Measurements from ENCODE around the gene MAL. TPM values are rescaled to one million over a fixed set of nuclear protein-coding genes. Genes with fewer than 3 reads are reported as not detected.

MAL gene
- polyA plus RNA-seq, 12 donors, result 2.7 to 40.6 (median 3.8) TPM; not detected in 2

DNA sequence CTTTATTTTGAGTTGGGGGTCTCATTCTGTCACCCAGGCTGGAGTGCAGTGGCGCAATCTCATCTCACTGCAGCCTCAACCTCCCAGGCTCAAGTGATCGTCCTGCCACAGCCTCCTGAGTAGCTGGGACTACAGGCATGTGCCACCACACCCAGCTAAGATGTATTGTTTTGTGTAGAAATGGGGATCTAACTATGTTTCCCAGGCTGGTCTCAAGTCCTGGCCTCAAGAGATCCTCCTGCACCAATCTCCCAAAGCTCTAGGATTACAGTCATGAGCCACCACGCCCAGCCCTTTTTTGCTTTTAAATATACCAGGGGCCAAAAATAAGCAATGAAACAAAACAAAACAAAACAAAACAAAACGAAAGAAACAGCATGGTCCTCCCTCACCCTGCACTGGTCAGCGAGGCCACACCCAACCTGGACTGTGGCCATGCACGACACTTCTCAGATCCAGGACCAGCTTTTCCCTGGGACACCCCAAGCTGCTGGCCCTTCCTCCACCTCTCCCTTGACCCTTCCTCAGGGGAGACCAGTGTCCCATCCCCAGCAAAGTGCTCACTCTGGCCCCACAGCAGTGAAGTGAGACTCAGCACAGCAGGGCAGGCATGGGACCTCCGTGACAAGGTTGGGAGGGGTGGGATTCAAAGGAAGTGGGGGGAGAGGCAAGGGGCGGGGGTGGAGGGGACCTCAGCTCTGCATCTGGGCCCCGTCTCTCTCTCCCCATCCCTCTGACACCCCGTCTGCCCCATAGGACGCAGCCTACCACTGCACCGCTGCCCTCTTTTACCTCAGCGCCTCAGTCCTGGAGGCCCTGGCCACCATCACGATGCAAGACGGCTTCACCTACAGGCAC, 23.5 kb downstream of the MAL start:
- DNase-seq, result no peak

DNA sequence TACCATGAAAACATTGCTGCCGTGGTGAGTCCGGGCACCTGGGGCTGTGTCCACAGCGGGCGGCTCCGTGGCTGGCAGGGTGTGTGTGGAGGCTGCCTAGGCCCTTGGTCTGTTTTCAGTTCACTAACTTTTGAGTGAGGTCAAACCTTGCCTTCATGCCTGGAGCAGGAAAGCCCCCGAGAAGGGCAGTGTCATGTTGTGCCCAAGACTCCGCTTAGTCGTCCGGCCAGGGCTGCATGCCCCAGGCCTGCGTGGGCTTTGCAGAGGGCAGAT, 24.1 kb downstream of the MAL start:
- no peak for DNase-seq

DNA sequence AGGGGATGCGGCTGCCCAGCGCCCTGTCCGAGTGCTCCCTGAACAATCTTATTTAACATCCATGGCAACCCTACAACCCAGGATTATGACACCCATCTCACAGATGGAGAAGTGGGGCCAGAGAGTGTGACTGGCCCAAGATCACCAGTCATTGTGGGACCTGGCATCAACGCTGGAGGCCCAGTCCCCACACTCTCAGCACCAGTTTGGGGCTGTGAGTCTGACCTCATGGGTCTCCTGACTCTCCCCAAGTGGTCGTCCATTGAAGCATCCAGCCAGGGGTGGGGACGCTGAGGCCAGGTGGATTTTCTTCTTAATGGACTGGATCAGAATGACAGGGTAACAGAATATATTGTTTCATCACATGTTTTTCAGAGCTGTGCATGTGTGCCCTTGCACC, 24.5 kb downstream of the MAL start:
- DNase-seq, result no peak

DNA sequence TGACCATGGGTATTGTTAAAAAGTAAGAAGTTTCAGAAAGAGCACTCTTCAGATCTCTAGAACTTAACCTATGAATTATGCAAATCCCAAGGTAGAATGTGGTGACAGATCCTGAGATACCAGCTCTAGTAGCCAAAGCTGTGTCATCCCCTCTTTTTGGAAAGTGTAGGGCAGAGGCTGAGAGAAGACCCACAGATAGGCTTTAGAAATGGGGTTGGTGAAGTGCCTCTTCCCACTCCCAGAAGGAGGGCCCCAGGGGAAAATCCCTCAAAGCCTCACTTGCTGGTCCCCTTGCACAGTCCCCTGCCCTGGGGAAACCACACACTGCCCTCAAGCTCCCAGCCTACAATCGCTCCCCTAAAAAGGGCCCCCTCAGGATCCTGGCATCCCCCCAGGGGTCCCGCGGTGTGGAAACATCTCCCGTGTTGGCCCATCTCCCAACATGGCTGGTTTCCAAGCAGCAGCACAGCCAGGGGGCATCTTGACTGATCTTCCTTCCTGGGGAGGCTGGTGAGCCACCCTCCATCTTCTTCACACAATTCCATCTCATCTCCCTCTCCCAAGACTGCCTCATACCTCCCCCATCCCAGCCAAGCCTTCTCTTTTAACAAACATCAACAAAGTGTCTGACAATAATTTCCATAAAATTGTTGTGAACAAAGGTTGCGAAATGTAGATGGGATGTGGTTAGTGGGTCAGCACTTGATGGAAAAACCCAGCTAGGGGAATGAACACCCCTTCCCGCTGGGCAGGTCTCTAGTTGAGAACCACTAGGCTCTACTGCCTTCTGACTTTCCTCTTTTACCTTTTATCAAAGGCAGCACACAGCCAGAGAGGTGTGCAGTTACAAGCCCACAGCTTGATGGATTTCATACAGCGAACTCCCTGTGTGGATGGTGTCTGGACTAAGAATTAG, 25.1 kb downstream of the MAL start:
- DNase-seq, result no peak

DNA sequence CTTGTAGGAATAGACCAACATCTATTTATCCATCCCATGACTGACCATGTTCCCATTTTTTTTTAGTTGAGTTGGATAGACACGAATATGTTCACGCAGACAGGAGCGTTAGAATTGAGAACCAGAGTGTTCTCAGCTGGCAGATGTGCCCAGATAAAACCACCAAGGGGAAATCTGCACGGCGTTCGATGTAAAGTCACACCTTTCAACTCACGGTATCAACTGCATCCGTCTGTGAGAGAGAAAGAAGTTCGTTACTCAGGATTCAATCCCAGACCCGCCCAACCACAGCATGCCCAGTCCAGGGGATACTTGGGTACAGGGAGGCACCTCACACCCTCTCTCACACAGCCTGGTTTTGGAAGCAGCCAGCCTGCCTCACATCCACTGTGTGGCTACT, 26.1 kb downstream of the MAL start:
- DNase-seq, result no peak

DNA sequence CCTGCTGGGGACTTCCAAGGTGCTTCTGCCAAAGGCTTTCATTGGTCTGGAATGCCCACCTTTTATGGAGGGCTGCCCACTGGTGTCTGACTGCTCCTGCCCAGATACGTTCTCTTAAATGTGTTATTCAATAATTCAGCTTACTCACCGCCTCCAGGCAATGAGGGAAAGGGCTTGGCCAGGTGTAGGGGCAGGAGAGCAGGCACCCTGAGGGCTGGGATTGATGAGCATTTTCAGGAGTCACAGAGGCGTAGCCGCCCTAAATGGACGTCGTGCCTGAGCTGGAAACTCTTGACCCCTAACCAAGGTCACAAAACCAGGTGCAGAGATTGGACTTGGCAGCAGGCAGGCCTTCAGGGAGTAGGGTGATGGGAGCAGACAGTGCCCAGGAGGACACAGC, 26.8 kb downstream of the MAL start:
- DNase-seq, result no peak

DNA sequence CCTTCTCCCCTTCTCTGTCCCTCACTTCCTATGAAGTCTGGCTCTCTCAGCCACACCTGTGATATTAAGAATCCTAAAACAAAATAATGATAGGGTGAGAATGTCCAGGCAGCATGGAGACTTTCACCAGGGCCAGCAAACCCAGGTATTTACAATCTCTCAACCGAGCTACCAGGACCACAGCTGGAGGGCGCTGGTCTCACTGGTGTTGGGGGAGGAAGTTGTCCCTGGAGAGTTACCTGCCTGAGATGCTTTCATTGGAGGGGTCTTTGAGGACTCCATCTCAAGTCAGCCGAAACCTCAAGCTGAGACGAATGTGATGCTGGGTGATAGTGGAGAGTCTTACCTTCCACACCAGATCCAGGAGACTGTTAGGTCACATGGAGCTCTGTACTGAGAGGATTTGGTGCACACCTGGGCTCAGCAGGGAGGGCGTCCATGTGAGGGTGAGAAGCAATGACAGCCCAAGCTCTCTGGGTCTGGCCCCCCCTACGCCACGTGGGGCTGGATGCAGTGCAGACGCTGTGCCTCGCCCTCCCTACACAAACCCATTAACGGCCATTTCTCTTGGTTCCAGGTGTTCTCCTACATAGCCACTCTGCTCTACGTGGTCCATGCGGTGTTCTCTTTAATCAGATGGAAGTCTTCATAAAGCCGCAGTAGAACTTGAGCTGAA, 27.4 kb downstream of the MAL start:
- no peak for DNase-seq

DNA sequence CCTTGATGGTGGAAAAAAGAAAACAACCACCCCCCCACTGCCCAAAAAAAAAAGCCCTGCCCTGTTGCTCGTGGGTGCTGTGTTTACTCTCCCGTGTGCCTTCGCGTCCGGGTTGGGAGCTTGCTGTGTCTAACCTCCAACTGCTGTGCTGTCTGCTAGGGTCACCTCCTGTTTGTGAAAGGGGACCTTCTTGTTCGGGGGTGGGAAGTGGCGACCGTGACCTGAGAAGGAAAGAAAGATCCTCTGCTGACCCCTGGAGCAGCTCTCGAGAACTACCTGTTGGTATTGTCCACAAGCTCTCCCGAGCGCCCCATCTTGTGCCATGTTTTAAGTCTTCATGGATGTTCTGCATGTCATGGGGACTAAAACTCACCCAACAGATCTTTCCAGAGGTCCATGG, 28.0 kb downstream of the MAL start:
- no peak for DNase-seq

DNA sequence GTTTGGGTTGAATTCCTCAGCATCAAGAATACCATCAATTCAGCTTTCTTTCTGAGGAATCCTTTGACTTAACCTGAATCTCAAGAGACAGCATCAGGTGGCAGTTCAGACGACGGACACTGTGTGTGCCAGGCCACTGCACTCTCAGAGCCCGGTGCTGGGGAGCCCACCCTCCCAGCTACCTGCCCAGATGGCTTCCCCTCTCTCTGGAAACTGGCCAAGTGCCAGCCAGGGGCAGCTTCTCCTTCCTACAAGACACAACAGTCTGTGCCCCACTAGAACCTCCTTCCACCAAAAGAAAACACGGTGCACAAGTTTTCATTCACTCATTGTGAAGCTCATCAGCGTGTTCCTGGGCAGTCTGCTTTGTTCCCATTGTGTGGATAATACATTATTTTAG, 28.5 kb downstream of the MAL start:
- DNase-seq, result no peak

DNA sequence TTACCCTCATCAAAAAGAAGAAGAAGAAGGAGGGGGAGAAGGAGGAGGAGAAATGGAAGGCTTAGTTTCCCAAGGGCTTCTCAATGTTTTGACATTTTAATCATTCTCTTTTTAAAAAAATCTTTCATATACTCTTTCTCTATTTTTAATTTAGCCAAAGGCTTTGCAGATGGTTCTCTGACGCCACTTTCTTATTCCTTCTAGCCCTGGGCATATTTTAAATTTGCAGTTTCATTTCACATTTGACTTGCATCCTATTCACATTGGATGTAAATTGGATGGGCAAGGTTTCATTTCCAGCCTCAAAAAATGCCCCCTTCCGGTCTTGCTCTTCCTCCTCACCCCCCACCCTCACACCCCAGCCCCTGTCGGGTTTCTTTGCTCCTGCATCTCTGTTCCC, 29.8 kb downstream of the MAL start:
- DNase-seq, result no peak

DNA sequence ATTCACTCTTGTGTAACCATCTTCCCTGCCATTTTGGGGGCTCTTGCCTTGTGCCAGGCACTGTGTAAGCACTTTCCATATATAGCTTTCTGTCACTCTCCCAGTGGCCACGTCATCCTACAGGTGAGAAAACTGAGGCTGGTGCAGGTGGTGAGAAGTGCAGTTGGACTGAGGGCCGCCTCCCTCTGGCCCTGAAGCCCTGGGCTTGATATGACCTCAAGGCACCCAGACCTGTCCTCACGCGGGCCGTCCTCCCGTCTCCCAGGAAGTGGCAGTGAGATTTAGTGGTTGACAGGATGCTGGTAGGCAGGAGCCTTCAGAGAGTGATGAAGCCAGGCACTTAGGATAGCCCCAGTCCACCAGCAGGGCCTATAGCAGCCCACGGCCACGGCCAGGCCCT, 30.5 kb downstream of the MAL start:
- no peak for DNase-seq

DNA sequence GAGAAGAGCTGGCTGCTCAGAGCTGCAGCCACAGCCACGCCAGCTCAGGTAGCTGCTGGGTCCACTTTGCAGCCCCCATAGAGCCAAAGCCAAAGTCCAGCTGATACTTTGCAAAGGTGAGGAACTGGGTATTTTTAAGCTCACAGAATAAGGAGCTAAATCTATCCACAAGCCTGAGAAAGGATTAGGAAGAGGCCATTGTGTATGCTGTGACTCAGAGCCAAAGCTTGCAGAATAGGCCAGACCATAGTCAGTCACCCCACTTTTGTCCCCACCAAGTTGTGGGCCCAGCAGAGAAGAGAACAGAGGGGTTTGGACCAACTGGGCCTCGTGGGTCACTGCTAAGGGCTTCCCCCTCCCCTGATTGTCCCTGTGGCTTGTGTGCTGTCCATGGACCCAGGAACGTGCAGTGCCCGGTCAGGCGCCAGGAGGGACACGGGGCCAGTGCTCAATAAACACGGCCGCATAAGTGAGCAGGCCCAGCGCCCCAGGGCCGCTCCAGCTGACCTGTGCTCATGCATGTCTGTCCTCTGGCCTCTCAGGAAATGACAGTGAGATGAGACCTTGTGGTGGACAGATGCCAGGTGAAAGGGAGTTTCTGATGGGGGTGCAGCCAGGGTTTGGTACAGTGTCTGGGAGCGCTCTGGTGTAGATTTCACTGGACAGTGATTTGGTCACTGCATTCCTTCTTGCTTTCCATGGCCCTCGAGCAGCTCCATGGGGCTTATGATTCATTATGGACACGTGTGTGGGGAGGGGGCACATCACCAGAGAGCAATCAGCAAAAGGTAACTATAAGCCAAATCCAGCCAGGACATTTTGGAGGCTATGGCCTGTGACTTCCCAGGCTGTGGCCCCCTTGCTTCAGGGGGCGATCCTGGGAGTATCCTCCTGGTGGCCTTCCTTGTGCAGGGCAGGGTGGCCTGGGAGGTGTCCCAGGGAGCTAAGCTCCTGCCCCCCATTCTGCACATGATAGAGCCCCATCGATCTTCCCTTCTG, 31.3 kb downstream of the MAL start:
- no peak for DNase-seq

DNA sequence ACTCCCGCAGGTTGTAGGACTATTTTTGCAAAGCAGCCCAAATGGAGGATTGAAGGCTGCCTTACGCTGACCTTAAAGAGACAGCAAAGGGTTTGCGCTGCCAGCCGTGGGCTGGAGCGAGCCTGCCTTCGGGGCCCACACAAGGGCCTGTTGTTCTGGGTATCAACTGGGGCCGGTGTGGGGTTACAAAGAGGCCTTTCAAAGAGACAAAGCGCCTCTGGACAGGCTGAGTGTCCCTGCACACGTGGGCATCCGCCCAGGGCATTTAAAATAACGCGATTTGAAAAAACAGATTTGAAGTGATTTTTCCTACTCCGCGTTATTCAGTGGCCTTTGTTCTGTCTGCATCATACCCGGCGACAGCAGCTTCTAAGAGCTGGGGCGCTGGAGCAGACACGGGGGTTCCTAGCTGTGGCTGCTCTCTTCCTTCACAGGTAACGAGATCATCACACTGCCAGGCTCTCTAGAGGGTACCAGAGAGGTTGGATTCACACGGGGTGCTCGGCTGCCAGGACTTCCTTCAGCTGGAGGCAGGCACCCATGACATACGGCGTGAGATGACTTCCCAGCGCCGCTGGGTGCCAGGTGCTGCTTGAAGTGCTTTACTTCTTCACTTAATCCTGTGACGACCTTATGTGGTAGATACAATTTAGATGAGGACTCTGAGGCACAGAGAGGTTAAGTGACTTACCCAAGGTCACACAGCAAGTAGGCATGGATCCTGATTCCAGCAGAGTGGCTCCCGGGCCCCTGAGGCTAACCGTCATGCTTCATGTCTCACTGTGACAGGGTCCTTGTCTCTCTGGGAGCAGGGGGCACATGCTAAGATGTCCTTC, 32.2 kb downstream of the MAL start:
- DNase-seq, result no peak

DNA sequence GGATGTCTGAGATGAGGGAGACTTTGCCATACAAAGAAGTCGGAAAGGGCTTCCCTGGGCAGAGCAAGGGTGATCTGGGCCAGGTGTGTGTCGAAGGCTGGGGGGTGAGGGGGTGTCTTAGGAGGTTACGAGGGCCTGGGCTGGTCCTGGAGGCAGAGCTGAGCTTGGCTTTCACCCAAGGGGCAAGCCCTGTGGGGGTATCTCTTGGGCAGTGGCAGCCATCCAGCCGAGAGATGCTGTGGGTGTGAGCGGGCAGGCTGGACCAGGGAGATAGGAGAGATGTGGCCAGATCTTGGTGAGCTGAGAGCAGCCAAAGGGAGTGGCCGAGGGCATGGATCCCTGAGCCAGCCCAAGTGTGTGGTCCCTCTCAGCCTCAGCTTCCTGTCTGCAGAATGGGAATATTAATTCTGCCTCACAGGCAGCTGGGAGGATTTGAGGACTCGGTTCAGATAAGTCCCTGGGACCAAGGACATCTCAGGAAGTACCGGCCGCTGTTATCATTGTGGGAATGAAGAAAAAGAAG, 33.0 kb downstream of the MAL start:
- no peak for DNase-seq

DNA sequence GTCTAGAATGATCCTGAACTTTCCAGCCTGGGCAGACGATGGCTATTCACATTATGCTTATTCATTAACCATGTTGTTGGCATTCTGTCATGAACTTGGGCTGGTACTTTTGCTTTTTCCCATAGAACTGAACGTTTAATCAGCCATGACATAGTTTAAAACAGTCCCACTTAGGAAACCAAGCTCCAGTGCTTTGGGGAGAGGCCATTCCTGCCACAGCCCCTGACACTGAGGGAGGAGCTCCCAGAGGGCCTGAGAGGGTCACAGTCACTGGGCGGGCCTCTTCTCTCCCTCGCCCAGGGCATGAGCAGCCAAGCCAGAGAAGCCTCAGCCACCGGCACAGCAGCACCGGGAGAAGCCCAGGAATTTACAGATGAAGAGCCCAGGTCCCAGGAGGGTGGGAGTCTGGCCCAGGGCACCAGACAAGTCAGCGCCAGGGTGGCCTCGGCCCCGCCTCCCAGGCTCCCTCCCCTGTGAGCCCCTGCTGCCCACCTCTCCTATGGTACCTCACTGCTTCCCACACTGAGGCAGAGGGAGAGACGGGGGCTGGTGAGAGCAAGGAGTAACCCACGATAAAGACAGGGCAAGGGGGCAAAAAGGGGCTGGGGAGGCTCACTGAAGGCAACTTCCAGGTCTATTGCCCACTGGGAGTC, 33.6 kb downstream of the MAL start:
- DNase-seq, result no peak

DNA sequence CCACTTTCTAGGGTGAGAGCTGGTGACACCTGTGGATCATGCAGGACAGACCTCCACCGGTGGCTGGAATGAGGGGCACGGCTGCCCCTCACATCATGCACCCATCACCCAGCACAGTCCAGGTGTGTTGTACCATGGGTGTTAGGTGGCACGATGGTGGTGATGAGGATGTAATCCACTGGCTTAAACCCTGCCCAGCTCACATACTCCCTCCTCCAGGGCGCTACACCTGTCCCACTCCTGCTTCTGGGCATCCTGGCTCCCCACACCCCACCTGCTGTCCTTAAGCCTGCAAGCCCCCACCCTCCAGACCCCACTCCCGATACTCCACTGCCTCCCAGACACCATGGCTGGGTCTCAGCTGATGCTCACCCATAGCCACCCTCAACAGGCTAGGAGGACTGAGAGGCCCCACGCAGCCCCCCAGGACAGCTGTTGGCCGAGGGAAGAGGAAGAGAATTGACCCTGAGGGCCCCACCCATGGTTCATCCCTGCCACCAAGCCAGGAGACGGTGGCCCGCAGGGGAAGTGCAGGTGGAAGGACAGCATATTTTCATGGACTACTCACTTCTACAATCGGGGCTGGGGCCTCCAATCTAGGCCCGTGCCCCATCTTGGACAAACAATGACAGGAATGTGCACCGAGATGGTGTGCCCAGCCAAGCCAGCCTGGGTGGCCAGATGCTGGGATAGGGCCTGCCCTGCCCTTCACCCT, 34.3 kb downstream of the MAL start:
- no peak for DNase-seq

DNA sequence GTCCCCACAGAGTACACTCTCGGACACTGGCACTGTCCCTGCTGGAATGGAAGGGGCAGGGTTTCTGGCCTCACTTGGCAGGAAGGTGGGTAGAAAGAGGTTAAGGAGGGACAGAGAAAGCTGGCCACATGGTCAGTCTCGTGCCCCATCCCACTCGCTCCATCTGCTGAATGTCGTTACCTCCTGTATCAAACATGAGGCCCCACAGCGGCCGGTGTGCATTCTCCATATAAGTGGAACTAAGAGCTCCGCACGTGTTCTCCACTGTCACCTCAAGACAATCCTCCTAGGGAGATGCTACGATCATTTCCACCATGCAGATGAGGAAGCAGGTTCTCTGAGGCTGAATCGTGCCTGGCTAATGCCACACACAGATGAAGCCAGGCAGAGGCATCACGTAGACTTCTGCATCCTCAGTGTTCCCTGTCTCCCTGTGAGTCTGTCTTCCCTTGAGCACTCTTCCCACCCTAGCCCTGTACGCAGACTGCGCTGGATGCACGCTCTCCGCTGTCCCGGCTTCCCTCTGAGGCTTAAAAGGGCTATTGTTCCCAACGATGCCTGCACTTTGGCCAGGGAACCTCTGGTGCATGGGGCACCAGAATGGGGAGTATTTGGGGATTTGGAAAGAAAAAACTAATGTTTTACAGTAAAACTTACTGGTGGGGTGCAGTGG, 35.1 kb downstream of the MAL start:
- no peak for DNase-seq

DNA sequence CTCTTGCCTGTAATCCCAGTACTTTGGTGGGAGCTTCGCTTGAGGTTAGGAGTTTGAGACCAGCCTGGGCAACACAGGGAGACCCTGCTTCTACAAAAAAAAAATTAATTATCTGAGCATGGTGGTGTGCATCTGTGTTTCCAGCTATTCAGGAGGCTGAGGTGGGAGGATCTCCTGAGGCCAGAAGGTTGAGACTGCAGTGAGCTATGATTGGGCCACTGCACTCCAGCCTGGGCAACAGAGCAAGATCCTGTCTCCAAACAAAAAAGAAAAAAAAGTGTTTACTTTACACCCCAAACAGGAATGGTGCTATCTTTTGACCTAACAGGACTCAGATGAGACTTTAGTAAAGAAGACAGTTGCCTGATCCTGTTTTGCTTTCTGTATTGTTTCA, 35.6 kb downstream of the MAL start:
- DNase-seq, result no peak
